ENCODE results near the gene GPR135.

The GPR135 gene

DNA sequence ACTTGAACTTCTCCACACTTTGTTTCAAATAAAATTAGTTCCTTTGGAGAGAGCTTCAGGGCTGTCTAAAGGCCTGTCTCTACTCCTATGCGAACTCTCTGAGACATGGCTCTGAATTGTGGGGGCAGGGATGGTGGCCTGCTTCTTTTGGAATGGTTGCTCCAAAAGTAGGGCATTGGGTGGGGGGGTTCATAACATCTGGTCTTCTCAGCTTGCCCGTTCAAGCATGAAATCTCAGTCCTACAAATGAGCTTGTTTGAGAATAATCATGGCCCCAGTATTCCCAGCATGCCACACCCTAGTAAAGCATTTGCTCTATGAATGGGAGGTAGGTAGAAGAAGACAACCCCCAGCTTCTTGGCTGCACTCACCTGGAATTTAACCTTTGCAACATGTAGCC lies 6.7 kb downstream of the GPR135 start:
- TF ChIP-seq YY1 (IDR thresholded peaks at IDR 0.05; ENCODE audit: low read depth): no peak
- no peak for TF ChIP-seq TEAD4 (IDR thresholded peaks at IDR 0.05)
- no peak for TF ChIP-seq EP300 (IDR thresholded peaks at IDR 0.05; ENCODE audit: borderline replicate concordance)
- no peak for TF ChIP-seq TCF12 (IDR thresholded peaks at IDR 0.05; ENCODE audit: low read depth)
- TF ChIP-seq, protein P1, sequence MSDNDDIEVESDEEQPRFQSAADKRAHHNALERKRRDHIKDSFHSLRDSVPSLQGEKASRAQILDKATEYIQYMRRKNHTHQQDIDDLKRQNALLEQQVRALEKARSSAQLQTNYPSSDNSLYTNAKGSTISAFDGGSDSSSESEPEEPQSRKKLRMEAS (IDR thresholded peaks at IDR 0.05): no peak
- TF ChIP-seq CREB1 (IDR thresholded peaks at IDR 0.05; ENCODE audit: low read depth): no peak
- TF ChIP-seq NFIC (IDR thresholded peaks at IDR 0.05): no peak
- TF ChIP-seq EGR1 (IDR thresholded peaks at IDR 0.05): no peak
- TF ChIP-seq RAD21 (IDR thresholded peaks at IDR 0.05; ENCODE audit: low read depth): no peak
- TF ChIP-seq CEBPB (IDR thresholded peaks at IDR 0.05): no peak
- TF ChIP-seq ZBTB7A (IDR thresholded peaks at IDR 0.05; ENCODE audit: low read depth): no peak
- TF ChIP-seq, protein P2, sequence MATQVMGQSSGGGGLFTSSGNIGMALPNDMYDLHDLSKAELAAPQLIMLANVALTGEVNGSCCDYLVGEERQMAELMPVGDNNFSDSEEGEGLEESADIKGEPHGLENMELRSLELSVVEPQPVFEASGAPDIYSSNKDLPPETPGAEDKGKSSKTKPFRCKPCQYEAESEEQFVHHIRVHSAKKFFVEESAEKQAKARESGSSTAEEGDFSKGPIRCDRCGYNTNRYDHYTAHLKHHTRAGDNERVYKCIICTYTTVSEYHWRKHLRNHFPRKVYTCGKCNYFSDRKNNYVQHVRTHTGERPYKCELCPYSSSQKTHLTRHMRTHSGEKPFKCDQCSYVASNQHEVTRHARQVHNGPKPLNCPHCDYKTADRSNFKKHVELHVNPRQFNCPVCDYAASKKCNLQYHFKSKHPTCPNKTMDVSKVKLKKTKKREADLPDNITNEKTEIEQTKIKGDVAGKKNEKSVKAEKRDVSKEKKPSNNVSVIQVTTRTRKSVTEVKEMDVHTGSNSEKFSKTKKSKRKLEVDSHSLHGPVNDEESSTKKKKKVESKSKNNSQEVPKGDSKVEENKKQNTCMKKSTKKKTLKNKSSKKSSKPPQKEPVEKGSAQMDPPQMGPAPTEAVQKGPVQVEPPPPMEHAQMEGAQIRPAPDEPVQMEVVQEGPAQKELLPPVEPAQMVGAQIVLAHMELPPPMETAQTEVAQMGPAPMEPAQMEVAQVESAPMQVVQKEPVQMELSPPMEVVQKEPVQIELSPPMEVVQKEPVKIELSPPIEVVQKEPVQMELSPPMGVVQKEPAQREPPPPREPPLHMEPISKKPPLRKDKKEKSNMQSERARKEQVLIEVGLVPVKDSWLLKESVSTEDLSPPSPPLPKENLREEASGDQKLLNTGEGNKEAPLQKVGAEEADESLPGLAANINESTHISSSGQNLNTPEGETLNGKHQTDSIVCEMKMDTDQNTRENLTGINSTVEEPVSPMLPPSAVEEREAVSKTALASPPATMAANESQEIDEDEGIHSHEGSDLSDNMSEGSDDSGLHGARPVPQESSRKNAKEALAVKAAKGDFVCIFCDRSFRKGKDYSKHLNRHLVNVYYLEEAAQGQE (IDR thresholded peaks at IDR 0.05; ENCODE audit: low read depth): no peak
- no peak for TF ChIP-seq TAF1 (IDR thresholded peaks at IDR 0.05; ENCODE audit: low read depth)

DNA sequence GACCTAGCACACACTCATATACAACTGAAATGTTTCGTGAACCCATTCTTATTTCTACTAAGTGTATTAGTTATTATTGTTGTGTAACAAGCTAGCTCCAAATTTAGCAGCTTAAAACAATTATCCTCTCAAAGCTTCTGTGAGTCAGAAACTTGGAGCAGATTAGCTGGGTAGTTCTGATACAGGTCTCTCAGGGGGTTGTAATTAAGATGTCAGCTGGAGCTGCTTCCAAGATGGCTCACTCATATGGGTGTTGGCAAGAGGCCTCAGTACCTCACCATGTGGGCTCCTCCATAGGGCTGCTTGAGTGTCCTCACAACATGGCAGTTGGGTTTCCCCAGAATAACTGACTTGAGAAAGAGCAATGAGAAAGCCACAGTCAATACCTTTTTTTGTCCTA lies 9.8 kb downstream of the GPR135 start:
- TF ChIP-seq TAF1 (IDR thresholded peaks at IDR 0.05; ENCODE audit: low read depth): no peak

DNA sequence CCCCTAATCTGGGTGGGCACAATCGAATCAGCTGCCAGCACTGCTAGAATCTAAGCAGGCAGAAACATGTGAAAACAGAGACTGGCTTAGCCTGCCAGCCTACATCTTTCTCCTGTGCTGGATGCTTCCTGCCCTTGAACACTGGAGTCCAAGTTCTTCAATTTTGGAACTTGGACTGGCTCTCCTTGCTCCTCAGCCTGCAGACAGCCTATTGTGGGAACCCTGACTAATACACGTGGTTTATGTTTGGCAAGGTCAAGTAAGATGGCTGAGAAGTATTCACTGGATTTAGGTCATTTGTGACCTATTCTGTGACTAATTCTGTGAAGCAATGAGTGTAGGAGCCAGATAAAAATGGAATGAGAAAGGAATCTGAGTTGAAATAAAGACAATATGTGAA lies 11.0 kb downstream of the GPR135 start:
- TF ChIP-seq RAD21 (IDR thresholded peaks at IDR 0.05; ENCODE audit: low read depth) (no peak), YY1 (IDR thresholded peaks at IDR 0.05; ENCODE audit: low read depth) (no peak), EP300 (IDR thresholded peaks at IDR 0.05; ENCODE audit: borderline replicate concordance) (no peak), NFIC (IDR thresholded peaks at IDR 0.05) (no peak), TCF12 (IDR thresholded peaks at IDR 0.05; ENCODE audit: low read depth) (no peak), CEBPB (IDR thresholded peaks at IDR 0.05) (no peak), TAF1 (IDR thresholded peaks at IDR 0.05; ENCODE audit: low read depth) (no peak), EGR1 (IDR thresholded peaks at IDR 0.05) (no peak), ZBTB7A (IDR thresholded peaks at IDR 0.05; ENCODE audit: low read depth) (no peak), CREB1 (IDR thresholded peaks at IDR 0.05; ENCODE audit: low read depth) (no peak), TEAD4 (IDR thresholded peaks at IDR 0.05) (no peak), FOXM1 (IDR thresholded peaks at IDR 0.05; ENCODE audit: borderline replicate concordance, low read depth) (no peak)
- TF ChIP-seq, protein P1 (IDR thresholded peaks at IDR 0.05): no peak
- TF ChIP-seq, protein P2 (IDR thresholded peaks at IDR 0.05; ENCODE audit: low read depth): no peak
- TF ChIP-seq, protein P3, sequence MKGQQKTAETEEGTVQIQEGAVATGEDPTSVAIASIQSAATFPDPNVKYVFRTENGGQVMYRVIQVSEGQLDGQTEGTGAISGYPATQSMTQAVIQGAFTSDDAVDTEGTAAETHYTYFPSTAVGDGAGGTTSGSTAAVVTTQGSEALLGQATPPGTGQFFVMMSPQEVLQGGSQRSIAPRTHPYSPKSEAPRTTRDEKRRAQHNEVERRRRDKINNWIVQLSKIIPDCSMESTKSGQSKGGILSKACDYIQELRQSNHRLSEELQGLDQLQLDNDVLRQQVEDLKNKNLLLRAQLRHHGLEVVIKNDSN (IDR thresholded peaks at IDR 0.05): no peak

GRCh38 chr14:59451849-59452248 lies 13.3 kb downstream of the GPR135 start:
- no peak for TF ChIP-seq FOXM1 (IDR thresholded peaks at IDR 0.05; ENCODE audit: borderline replicate concordance, low read depth)

- TF ChIP-seq FOXM1 (IDR thresholded peaks at IDR 0.05; ENCODE audit: borderline replicate concordance, low read depth): no peak
- no peak for TF ChIP-seq TCF12 (IDR thresholded peaks at IDR 0.05; ENCODE audit: low read depth)
Observed at GRCh38 chr14:59450716-59451115, 14.5 kb downstream of the GPR135 start.

GRCh38 chr14:59439256-59439965 lies 25.8 kb downstream of the GPR135 start:
- no peak for TF ChIP-seq RAD21 (IDR thresholded peaks at IDR 0.05; ENCODE audit: low read depth)

- TF ChIP-seq CREB1 (IDR thresholded peaks at IDR 0.05; ENCODE audit: low read depth): no peak
- no peak for TF ChIP-seq TEAD4 (IDR thresholded peaks at IDR 0.05)
Observed at GRCh38 chr14:59438195-59438647, 27.0 kb downstream of the GPR135 start.

DNA sequence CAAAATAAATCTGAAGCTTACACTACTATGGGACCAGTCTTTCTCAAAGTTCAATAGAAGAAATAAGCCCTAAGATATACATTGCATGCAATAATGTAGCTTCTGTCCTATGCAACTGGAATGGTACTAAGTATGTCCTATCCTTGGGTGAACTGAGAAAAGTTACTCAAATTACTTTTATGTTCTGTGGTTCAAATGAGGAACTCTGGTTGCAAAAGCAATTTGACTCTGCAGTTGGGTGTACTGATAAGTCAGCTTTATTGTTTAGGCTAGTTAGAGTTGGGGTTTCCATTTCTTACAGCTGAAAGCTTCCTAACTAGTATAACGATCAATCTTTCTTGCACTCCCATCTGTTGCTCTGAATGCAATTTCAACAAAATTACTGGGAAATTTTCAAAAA lies 29.2 kb downstream of the GPR135 start:
- TF ChIP-seq, protein P3 (IDR thresholded peaks at IDR 0.05): no peak
